NCI-H128 (cell line): ENCODE data around the gene NPFFR1.

ENCODE experiments used
- DNase-seq: peaks from one replicate; lab custom pipeline; 2025; ENCODE audit not compliant: unreplicated experiment; lab: John Stamatoyannopoulos, UW

NPFFR1 gene

DNA sequence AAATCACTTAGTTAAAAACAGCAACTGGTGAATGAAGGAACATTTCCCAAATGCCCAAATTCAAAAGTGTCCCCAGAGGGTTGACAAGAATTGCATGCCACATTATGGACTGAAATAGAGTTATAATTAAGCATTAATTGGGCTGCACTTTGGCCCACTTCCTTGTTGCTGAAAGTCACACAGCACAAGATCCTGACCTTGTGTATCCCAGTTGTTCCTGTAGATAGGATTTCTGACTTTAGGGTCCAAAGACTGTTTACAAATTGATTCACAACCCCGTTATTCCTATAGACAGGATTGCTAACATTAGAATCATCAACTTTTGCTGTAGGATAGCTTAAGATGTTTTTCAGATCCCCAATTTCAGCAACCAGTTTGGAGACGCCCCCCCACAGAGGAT is 31.5 kb upstream of the NPFFR1 start:
- no peak for DNase-seq

DNA sequence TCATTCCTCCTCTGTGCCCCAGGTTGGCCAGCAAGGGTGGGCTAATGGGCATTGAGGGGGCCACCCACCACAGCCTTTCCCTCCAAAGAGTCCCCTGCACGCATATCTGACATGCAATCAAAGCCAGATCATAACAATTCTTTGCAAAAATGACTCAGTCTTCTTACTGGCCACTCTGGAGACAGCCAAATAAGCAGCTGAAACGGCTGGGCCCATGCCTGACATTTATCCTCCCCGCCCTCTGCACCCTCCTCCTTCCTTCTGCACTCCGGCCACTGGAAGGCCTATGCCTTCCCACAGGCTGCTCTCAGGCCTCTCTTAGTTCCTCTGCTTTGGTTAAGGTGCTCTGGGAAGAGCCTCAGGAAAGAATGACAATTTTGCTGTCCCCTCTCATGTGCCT is 29.2 kb upstream of the NPFFR1 start:
- no peak for DNase-seq

DNA sequence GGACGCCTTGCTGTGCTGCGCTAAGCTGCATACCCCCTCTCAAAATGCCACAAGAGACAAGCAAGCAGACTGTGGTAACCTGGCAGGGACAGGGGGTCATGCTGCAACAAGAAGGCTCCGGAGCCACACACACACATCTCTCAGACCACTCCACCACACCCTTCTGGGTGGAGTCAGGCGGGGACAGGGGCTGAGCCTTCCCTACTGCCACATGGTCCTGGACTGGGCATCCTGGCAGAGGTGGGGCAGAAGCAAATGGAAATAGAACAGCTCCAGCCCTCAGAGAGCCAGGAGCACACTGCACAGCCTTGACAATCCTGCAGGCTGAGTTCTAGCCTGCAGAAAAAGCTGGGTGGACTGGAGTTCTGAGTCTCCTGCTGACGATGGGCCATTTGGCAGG is 28.4 kb upstream of the NPFFR1 start:
- DNase-seq: no peak

DNA sequence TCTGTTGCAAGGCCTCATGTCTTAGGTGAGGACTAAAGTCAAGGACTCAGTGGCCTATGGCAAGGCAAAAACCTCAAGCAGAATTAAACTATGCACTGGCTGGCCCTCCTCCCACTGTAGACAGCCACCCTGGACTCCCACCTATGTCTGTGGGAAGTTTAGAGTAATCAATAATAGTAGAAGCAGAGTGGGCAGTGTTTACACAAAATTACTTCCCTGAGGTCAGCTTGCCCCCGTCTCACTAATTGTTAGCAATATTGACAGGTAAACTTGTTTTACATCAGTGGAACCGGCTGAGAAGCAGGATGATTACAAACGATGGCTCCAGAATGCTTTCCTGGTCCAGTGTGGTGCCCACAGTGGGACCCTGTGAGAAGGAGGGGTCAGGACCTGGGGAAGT is 27.9 kb upstream of the NPFFR1 start:
- no peak for DNase-seq

DNA sequence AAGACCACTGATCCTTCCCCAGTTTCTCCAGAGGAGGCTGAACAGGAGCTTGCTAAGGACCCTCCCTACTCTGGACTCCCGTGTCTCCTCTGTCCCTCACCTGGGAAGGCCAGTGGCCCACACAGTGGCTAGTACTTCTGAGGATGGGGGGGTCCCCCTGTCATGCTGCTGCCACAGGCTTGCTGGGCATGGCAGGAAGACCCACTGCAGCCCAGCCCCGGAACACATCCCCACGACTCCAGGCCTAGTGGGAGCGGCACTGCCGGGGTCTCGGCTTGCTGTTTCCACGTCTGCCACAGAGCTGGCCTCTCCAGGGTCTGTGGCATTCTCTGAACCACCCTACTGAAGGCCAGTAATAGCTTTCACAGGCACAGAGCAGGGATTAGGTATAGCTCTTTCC is 25.9 kb upstream of the NPFFR1 start:
- DNase-seq: no peak

DNA sequence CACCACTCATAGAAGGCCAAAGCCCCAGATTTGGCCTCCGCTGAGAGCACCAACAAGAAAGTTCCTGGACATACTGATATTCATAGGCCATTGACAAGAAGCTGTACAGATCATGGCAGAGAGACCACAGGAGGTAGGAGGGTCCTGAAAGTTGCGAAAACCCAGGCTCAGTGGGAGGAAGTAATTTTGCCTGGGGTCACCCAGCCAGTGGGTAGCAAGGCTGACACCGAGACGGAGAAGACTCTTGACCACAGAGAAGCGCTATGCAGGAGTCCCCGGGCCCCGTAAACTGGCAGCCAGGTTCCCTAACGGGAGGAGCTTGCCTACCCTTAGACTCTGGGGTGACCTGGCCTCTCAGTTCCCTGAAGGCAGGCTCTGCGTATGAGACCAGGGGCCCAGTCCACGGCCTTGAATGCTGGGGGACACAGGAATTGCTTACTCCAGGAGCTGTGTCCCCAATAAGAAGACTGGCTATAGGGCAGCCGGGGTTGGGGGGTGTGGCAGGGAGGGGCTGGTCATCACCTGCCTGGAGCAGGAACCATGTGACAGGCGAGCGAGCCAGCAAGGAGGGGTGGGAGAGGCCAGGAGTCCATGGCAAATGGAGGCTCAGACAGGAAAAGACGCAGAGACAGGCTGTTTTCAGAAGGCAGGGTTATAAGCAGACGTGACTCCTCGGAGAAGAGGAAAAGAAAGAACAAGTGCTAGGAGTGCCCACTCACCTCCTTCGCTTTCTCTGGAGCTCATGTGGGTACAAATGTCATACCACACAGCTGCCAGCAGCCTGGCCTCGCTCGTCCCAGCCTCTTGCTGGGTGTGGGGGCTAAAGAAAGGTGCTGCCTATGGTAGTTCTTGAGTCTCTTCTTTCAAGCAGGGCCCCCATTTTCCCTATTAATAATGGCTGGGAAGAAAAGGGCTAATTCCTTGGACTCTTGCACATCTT is 24.6 kb upstream of the NPFFR1 start:
- no peak for DNase-seq

- no peak for DNase-seq
Observed at GRCh38 chr10:70306886-70307520, 23.2 kb upstream of the NPFFR1 start.

DNA sequence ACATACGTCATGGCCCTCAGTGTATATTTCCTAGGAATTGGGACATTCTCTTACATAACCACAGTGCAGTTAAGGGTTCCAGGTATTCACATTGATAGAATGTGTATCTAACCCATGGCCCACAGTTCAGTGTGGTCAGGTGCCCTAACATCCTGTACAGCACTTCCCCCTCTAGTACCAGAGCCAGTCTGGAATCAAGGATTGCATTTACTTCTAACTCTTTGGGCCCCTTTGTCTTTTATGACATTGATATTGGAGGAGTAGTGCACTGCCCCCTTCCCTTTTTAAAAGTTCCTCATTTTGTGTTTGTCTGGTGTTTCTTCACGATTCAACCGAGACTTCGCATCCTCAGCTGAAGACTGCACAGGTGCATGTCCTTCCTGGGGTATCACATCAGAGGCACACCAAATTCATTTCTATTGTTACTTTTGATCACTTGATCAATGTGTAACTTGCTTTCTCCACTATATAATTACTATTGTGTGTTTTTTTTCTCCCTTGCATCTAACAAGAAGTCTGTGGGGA is 22.4 kb upstream of the NPFFR1 start:
- no peak for DNase-seq

GRCh38 chr10:70303730-70304129 is 19.9 kb upstream of the NPFFR1 start:
- DNase-seq: no peak

- DNase-seq: no peak
Observed at GRCh38 chr10:70302292-70302691, 18.5 kb upstream of the NPFFR1 start.

DNA sequence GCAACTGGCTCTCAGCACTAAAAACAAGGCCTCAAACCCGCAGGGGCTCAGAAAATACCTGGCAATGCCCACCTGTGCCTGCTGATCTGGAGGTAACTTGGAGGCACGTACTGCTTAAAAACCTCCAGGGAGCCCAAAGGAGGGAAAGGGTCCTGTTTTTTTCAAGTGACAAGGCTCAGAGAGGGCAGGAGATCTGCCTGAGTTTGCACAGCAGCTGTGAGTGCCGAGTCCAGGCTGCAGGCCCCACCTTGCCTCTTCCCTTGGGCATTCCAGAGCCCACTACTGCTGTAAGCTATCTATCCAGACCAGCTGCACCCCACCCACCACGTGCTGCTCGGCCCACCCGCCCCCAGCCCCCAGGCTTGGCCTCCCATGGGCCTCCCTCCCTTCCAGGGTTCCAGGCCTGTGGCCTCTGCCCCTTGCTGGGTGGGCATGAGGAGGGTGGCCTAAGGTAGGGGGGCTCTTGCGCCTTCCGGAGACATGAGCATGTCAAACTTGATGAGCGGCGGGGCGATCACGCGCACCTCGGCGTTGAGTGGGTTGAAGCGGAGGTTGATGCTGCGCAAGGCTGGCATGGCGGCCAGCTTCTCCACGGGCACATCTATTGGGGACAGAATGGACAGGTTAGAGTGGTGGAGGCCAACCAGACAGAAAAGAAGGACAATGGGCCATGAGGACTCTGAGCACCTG is 17.2 kb upstream of the NPFFR1 start:
- DNase-seq: no peak

GRCh38 chr10:70300461-70300860 is 16.7 kb upstream of the NPFFR1 start:
- no peak for DNase-seq

GRCh38 chr10:70299876-70300275 is 16.1 kb upstream of the NPFFR1 start:
- no peak for DNase-seq

GRCh38 chr10:70298393-70298792 is 14.6 kb upstream of the NPFFR1 start:
- no peak for DNase-seq

- DNase-seq: no peak
Observed at GRCh38 chr10:70297224-70297623, 13.4 kb upstream of the NPFFR1 start.

GRCh38 chr10:70296406-70296899 is 12.6 kb upstream of the NPFFR1 start:
- no peak for DNase-seq

DNA sequence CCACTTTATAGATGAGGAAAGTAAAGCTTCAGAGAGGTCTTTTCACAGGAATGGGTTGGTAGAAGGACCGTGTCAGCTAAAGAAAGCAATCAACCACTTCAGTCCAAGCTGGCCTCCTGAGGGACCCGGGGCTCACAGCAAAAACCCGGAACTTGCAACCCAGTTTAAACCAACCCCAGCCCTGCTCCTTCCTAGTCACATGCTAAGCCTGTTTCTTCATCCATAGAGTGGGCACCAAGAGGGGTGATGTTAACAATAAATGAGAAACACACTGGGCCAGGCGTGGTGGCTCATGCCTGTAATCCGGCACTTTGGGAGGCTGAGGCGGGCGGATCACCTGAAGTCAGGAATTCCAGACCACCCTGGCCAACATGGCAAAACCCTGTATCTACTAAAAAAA is 12.1 kb upstream of the NPFFR1 start:
- DNase-seq: no peak

DNA sequence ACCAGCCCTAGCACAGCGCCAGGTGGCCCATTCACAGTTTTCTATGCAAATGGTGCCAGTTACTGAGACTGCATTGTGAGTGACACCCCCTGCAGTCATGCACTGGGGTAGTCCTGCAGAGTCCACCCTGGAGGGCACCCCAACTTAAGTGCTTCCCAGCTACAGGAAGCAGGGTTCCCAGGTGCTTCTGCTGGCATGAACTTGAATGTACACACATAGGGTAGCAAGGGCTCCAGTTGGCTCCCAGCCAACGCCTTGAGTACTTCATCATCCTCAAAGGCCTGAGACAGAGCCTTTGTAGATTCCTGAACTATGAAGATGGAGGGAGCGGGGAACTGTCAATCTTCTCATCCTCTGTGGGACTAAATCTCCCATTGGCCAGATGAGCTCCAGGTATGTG is 11.5 kb upstream of the NPFFR1 start:
- no peak for DNase-seq

DNA sequence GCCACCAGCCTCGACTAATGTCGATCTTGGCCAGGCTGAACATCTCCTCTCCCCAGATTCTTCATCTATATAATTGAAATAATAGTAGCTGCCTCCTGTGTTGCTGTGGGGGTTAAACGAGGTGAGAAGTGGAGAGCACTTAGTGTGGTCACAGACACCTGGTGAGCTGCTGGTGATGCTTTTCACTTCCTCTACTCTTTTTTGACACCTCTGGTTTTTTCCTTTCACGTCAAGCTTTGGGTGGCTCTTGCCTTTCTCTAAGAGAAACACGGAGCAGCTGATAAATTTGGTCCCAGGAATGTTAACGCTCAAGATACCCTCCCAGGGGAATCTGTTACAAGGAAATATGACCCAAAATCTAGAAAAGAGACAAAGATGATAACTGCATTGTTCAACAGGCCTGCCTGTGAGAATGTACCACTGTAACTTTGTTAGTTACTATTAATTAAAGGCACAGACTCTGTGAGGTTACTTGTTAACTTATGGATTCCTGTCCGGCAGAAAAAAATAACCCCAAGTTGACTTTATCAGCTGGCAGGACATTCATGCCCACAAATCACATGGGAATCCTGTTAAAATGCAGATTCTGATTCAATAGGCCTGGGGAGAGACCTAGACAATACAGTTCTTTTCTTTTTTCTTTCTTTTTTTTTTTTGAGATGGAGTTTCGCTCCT is 9.5 kb upstream of the NPFFR1 start:
- no peak for DNase-seq

DNA sequence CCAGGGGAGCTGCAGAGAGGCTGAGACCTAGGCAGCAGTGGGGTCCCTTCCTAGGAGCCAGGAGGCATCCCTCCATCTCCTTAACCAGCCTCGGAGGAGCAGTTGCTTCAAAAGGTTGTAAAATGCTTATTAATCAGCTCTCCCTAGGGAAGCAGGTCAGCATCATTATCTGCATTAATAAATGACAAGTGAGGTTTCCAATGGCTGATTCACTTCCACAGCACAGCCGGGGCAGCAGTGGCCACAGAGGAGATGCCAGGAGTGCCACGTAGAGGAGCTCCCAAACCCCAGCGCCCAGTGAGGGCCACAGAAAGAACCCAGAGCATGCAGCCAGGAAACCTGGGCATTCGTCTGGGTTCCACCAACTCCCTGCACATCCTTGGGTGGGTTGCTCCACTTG is 8.2 kb upstream of the NPFFR1 start:
- no peak for DNase-seq

- no peak for DNase-seq
Observed at GRCh38 chr10:70289739-70290138, 5.9 kb upstream of the NPFFR1 start.
